OCI-LY1 (cell line): ENCODE measurements around the gene DNAAF8.

ENCODE experiments used
- CTCF ChIP-seq: fragments of 200-600 bp; sonication (generic), shearing (Covaris generic); IDR thresholded peaks from 2 replicates; pipeline ENCODE4 v1.5.1; 2017; ENCODE audit warnings: mild to moderate bottlenecking, antibody characterized with exemption, low read length, moderate library complexity, mixed read lengths
- EZH2 ChIP-seq: fragments of 200-600 bp; sonication (generic), shearing (Covaris generic); IDR thresholded peaks from 2 replicates; pipeline ENCODE4 v1.8.0; 2017; ENCODE audit warnings: borderline replicate concordance, mixed run types, mild to moderate bottlenecking, antibody characterized with exemption, low read length, moderate library complexity, mixed read lengths

- TF ChIP-seq CTCF: no peak
- no peak for TF ChIP-seq EZH2
These were observed 21.4 kb downstream of the DNAAF8 start for GRCh38 chr16:4755687-4756086.
